SK-N-SH treated with all-trans-retinoic acid at 6 μM for 48 hours (cell line): ENCODE measurements around the gene UBE2N.

Source experiments
- BACH2 ChIP-seq: fragments of 250-450 bp; sonication (Bioruptor Pico); IDR thresholded peaks from 2 replicates; pipeline ENCODE4 v1.9.0; 2021; ENCODE audit warnings: mild to moderate bottlenecking, borderline replicate concordance
- CREB5 ChIP-seq: fragments of 250-450 bp; sonication (Bioruptor Pico); IDR thresholded peaks from 2 replicates; pipeline ENCODE4 v1.5.1; 2020; ENCODE audit warnings: low read depth, mild to moderate bottlenecking, moderate library complexity
- CSDC2 ChIP-seq: fragments of 250-450 bp; sonication (Bioruptor Pico); IDR thresholded peaks from 2 replicates; pipeline ENCODE4 v1.5.0; 2020; ENCODE audit warnings: mild to moderate bottlenecking, moderate library complexity
- PATZ1 ChIP-seq: fragments of 250-450 bp; sonication (Bioruptor Pico); IDR thresholded peaks from 2 replicates; pipeline ENCODE4 v1.8.0; 2020; ENCODE audit warnings: mild to moderate bottlenecking, moderate library complexity, borderline replicate concordance
- RARB ChIP-seq: fragments of 250-450 bp; sonication (Bioruptor Pico); IDR thresholded peaks from 2 replicates; pipeline ENCODE4 v1.8.0; 2021; ENCODE audit warnings: mild to moderate bottlenecking, moderate library complexity
- ZFP30 ChIP-seq: fragments of 450-650 bp; formaldehyde crosslinking; IDR thresholded peaks from 2 replicates; pipeline ENCODE4 v1.5.0; 2022; ENCODE audit warnings: mild to moderate bottlenecking, moderate library complexity
- ZNF565 ChIP-seq: fragments of 450-650 bp; formaldehyde crosslinking; conservative IDR thresholded peaks from 2 replicates; pipeline ENCODE4 v1.5.0; 2020; ENCODE audit warnings: low read depth, mild to moderate bottlenecking, moderate library complexity

DNA sequence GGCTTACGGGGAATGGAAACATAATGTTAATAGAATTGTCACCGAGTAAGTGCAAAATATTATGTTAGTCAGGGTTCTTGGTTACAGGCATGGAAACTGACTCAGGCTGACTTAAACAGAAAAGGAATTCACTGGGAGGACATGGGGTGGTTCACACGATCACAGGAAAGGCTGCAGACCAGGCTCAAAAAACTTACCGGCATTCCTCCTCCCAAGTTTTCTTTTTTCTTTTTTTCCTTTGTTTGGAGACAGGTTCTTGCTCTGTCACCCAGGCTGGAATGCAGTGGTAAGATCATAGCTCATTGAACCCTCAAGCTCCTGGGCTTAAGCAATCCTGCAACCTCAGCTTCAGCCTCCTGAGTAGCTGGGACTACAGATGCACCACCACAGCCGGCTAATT, 11.9 kb upstream of the UBE2N start:
- TF ChIP-seq RARB (CRISPR knock-in tag) (no peak), CSDC2 (CRISPR knock-in tag) (no peak), ZFP30 (CRISPR knock-in tag) (no peak), BACH2 (CRISPR knock-in tag) (no peak), CREB5 (CRISPR knock-in tag) (no peak), ZNF565 (CRISPR knock-in tag) (no peak), PATZ1 (CRISPR knock-in tag) (no peak)
